GM12873 (cell line): ENCODE results near the gene TLR2.

Experiments
- CTCF ChIP-seq: IDR thresholded peaks from 2 replicates; pipeline ENCODE4 v1.5.1; 2012; ENCODE audit warnings: low read depth, mild to moderate bottlenecking, moderate library complexity, low read length, control low read depth; ENCODE audit not compliant: insufficient read depth; ENCODE audit errors: missing control alignments

The TLR2 gene

DNA sequence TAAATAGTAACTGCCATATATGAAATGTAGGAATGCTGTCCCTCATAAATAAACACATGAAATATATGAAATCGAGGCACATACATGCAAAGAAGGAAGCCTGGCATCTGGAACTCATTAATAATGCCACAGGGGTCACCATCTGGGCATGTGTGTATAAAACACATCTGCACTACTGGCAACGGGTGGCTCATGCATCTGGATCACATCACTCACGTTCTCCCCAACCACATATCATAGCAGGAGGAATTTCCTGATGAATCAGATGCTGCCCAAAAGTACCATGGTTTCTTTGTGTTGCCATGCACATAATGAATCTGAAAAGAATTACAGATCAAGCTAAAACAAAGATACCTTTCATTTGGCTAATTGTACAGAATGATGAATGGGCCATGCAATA is 47.2 kb downstream of the TLR2 start:
- TF ChIP-seq CTCF, result no peak

- TF ChIP-seq CTCF, result no peak
These were observed 49.8 kb downstream of the TLR2 start for GRCh38 chr4:153733751-153734448.

DNA sequence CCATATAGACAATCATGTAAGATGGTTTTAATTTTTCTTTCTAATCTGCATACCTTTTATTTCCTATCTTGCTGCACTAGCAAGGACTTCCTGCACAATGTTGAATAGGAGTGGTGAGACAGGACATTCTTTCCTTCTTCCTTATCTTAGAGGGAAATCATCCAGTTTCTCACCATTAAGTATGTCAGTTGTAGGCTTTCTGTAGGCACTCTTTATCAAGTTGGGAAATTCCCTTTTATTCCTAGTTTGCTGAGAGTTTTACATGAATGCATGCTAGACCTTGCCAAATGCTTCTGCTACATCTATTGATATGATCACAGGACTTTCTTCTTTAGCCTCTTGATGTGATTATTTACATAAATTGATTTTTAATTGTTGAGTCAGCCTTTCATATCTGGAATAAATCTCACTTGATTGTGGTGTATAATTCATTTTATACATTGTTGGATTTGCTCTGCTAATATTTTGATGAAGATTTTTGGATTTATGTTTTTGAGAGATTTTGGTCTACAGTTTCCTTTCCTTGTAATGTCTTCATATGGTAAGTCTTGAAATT is 51.9 kb downstream of the TLR2 start:
- no peak for TF ChIP-seq CTCF

DNA sequence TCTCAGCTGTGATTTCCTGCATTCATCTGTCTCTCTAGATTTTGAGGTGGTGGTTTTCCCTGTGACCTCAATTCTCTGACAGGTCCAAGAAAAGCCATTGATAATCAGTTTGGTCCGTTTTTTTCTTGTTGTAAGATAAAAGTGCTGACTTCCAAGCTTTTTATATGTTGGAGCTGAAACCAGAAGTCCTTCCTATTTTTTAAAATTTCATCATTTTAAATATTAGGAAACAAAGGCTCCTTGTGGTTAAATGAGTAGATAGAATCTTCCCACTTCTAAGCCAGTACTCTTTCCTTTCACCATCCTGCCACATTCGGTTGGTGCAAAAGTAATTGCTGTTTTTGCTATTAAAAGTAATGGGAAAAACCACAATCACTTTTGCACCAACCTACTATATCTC is 57.5 kb downstream of the TLR2 start:
- TF ChIP-seq CTCF, result no peak

- no peak for TF ChIP-seq CTCF
These were observed 61.6 kb downstream of the TLR2 start for GRCh38 chr4:153745651-153746050.

GRCh38 chr4:153747406-153747955 is 63.4 kb downstream of the TLR2 start:
- TF ChIP-seq CTCF, result no peak

GRCh38 chr4:153748378-153748777 is 64.3 kb downstream of the TLR2 start:
- no peak for TF ChIP-seq CTCF
